BE2C (cell line): ENCODE results near the gene LAMC2.
"Not testable (repeated sequence)": the region's sequence is repeated elsewhere in the genome, so short reads cannot be mapped to it uniquely, and the experiment has no call there.

Source experiments
- DNase-seq: peaks from one replicate; pipeline ENCODE4 v3.0.0-alpha.2; 2020
- H3K27me3 ChIP-seq: fragments of 250-450 bp; sonication (Bioruptor Pico); 2 replicates; pipeline ENCODE4 v1.5.1; 2020; ENCODE audit warnings: mild to moderate bottlenecking
- H3K36me3 ChIP-seq: fragments of 250-450 bp; sonication (Bioruptor Pico); 2 replicates; pipeline ENCODE4 v1.5.1; 2020; ENCODE audit warnings: mild to moderate bottlenecking
- H3K4me1 ChIP-seq: fragments of 250-450 bp; sonication (Bioruptor Pico); 2 replicates; pipeline ENCODE4 v1.5.1; 2020
- H3K4me3 ChIP-seq: 2 replicates; pipeline ENCODE4 v1.5.1; 2011; ENCODE audit warnings: low read depth, low read length
- H3K9me3 ChIP-seq: fragments of 250-450 bp; sonication (Bioruptor Pico); 2 replicates; pipeline ENCODE4 v1.5.1; 2020
- TF ChIP-seq, protein P1 (sequence below): IDR thresholded peaks from 2 replicates; pipeline ENCODE4 v1.5.1; 2012; ENCODE audit warnings: mild to moderate bottlenecking, low read depth, low read length

The LAMC2 gene

DNA sequence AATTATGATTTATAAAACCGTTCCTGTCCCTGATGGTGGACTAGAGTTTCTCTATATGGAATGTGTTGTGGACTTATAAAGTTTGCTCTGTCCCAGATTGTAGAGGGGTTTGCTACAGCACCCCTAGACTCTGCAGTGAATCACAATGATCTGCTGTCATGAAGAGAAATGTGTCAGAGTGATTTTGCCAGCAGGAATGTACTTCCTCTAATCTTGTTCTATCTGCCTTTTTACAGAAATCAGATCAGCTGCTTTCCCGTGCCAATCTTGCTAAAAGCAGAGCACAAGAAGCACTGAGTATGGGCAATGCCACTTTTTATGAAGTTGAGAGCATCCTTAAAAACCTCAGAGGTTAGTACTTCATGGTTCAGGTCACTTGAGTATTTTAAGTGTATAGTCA lies 52.0 kb downstream of the LAMC2 start:
- no peaks in the 10 kb centered on the region for H3K36me3 ChIP-seq
- no peaks in the 10 kb centered on the region for H3K27me3 ChIP-seq
- TF ChIP-seq, protein P1, sequence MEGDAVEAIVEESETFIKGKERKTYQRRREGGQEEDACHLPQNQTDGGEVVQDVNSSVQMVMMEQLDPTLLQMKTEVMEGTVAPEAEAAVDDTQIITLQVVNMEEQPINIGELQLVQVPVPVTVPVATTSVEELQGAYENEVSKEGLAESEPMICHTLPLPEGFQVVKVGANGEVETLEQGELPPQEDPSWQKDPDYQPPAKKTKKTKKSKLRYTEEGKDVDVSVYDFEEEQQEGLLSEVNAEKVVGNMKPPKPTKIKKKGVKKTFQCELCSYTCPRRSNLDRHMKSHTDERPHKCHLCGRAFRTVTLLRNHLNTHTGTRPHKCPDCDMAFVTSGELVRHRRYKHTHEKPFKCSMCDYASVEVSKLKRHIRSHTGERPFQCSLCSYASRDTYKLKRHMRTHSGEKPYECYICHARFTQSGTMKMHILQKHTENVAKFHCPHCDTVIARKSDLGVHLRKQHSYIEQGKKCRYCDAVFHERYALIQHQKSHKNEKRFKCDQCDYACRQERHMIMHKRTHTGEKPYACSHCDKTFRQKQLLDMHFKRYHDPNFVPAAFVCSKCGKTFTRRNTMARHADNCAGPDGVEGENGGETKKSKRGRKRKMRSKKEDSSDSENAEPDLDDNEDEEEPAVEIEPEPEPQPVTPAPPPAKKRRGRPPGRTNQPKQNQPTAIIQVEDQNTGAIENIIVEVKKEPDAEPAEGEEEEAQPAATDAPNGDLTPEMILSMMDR = no peak
- H3K4me1 ChIP-seq = peaks cover 5% of the 10 kb centered on the region
- no peak for DNase-seq
- H3K4me3 ChIP-seq = no peak overlapping the region
- no peaks in the 10 kb centered on the region for H3K9me3 ChIP-seq

DNA sequence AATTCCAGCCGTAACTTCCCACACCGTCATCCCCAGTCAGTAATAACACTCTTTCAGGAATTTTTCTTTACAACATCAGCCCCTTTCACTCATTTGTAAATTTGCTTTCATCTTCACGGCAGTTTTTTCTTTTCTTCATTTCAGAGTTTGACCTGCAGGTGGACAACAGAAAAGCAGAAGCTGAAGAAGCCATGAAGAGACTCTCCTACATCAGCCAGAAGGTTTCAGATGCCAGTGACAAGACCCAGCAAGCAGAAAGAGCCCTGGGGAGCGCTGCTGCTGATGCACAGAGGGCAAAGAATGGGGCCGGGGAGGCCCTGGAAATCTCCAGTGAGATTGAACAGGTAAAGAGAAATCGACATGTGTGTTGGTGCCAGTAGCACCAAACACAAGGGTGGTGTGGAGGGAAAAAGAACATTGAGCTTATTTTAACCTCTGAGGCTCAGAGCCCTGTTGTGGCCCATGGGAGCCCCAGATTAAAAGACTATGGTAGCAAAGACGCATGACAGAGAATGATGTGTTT lies 53.2 kb downstream of the LAMC2 start:
- Histone ChIP-seq H3K36me3 (no peaks in the 10 kb centered on the region), H3K4me3 (no peak overlapping the region), H3K27me3 (no peaks in the 10 kb centered on the region), H3K9me3 (no peaks in the 10 kb centered on the region), H3K4me1 (peaks cover 5% of the 10 kb centered on the region)
- TF ChIP-seq, protein P1 = no peak
- DNase-seq = no peak

DNA sequence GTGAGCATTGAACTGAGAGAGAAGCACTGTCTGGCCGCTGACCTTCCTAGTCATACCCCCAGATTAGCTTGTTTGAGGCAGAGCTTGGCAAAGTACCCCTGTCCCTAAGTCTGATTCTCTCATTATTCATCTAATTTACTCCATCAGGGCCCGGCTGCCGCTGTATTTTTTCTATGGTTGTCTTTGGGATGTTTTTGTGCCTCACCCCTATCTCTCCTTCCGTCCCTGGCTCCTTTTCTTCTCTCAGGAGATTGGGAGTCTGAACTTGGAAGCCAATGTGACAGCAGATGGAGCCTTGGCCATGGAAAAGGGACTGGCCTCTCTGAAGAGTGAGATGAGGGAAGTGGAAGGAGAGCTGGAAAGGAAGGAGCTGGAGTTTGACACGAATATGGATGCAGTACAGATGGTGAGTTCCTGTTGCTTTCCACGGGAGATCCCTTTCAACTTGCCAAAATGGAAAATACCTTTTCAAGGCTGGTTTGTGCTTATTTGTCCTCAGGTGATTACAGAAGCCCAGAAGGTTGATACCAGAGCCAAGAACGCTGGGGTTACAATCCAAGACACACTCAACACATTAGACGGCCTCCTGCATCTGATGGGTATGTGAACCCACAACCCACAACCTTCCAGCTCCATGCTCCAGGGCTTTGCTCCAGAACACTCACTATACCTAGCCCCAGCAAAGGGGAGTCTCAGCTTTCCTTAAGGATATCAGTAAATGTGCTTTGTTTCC lies 53.9 kb downstream of the LAMC2 start:
- Histone ChIP-seq H3K27me3 (no peaks in the 10 kb centered on the region), H3K36me3 (no peaks in the 10 kb centered on the region), H3K4me1 (peaks cover 3% of the 10 kb centered on the region), H3K4me3 (no peak overlapping the region), H3K9me3 (no peaks in the 10 kb centered on the region)
- TF ChIP-seq, protein P1 = no peak
- no peak for DNase-seq

DNA sequence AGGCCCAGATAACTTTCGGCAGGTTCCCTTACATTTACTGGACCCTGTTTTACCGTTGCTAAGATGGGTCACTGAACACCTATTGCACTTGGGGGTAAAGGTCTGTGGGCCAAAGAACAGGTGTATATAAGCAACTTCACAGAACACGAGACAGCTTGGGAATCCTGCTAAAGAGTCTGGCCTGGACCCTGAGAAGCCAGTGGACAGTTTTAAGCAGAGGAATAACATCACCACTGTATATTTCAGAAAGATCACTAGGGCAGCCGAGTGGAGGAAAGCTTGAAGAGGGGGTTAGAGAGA lies 54.4 kb downstream of the LAMC2 start:
- TF ChIP-seq, protein P1 = no peak
- H3K4me3 ChIP-seq = no peak overlapping the region
- H3K9me3 ChIP-seq = no peaks in the 10 kb centered on the region
- no peaks in the 10 kb centered on the region for H3K27me3 ChIP-seq
- peaks cover 3% of the 10 kb centered on the region for H3K4me1 ChIP-seq
- no peaks in the 10 kb centered on the region for H3K36me3 ChIP-seq
- no peak for DNase-seq

DNA sequence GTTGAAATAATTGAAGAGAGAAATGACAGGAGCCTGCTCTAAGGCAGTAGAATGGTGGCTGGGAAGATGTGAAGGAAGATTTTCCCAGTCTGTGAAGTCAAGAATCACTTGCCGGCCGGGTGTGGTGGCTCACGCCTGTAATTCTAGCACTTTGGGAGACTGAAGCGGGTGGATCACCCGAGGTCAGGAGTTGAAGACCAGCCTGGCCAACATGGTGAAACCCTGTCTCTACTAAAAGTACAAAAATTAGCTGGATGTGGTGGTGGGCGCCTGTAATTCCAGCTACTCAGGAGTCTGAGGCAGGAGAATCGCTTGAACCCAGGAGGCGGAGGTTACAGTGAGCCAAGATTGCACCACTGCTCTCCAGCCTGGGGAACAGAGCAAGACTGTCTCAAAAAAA lies 54.8 kb downstream of the LAMC2 start:
- not testable (repeated sequence) for H3K9me3 ChIP-seq, H3K4me1 ChIP-seq, DNase-seq, H3K27me3 ChIP-seq, H3K4me3 ChIP-seq, H3K36me3 ChIP-seq

DNA sequence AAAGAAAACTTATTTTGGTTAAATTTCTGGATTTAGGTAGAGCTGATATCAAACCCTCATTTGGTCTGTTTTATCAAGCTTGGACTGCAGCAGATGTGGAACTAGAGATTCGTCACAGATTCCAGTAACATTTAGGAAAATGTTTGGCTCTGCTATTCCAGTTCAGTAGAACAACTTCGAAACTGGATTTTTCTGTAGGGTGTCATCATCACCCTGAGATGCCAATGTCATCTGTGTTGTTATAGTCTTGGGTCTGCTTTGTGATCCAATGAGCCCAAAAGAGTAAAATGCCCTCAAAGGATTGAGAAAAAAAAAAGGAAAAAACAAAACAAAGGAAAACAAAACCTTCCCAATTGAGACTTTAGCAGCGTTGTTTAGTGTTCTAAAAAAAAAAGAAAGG lies 55.4 kb downstream of the LAMC2 start:
- TF ChIP-seq, protein P1 = no peak
- Histone ChIP-seq H3K4me1 (peaks cover under 1% of the 10 kb centered on the region), H3K4me3 (no peak overlapping the region), H3K27me3 (no peaks in the 10 kb centered on the region), H3K9me3 (no peaks in the 10 kb centered on the region), H3K36me3 (no peaks in the 10 kb centered on the region)
- no peak for DNase-seq
